C4-2B (cell line): ENCODE results near the gene DNAJC12.
A peak's percentile ranks its signal among the peaks of the same experiment; 100 is the strongest.
"Not testable (repeated sequence)": the region's sequence is repeated elsewhere in the genome, so short reads cannot be mapped to it uniquely, and the experiment has no call there.

Source experiments
- H3K27ac ChIP-seq: fragments of 450-650 bp; 2 replicates; pipeline ENCODE4 v1.5.1; 2017
- CTCF ChIP-seq: fragments of 450-650 bp; conservative IDR thresholded peaks from 2 replicates; pipeline ENCODE4 v1.5.1; 2017; ENCODE audit warnings: mild to moderate bottlenecking
- ZFX ChIP-seq: fragments of 450-650 bp; IDR thresholded peaks from 2 replicates; pipeline ENCODE4 v1.6.1; 2017

The DNAJC12 gene

GRCh38 chr10:67767244-67767643 is 70.7 kb downstream of the DNAJC12 start:
- TF ChIP-seq ZFX (no peak), CTCF (no peak)
- H3K27ac ChIP-seq: no peak overlapping the region

- TF ChIP-seq CTCF (no peak), ZFX (no peak)
- peak overlapping the region; percentile 76 for H3K27ac ChIP-seq
Measured at GRCh38 chr10:67764012-67764822, 73.8 kb downstream of the DNAJC12 start.

- peak overlapping the region; percentile 76 for H3K27ac ChIP-seq
Measured at GRCh38 chr10:67763499-67764011, 74.4 kb downstream of the DNAJC12 start.

GRCh38 chr10:67762567-67762966 is 75.4 kb downstream of the DNAJC12 start:
- H3K27ac ChIP-seq: not testable (repeated sequence)

More at GRCh38 chr10:67763499-67764011, 74.4 kb downstream of the DNAJC12 start:
- TF ChIP-seq CTCF: no peak
- peak; percentile 60; the same call in 1 of the 2 replicates for TF ChIP-seq ZFX

GRCh38 chr10:67760272-67760671 is 77.7 kb downstream of the DNAJC12 start:
- TF ChIP-seq CTCF (no peak), ZFX (no peak)
- no peak overlapping the region for H3K27ac ChIP-seq
